Heart right ventricle (tissue), 16 donors: ENCODE results near the gene BNIP3. TPM values are rescaled to one million over a fixed set of nuclear protein-coding genes. Genes with fewer than 3 reads are reported as not detected.

ENCODE experiments used
- ATAC-seq, 8 donors: fragments of 200-7000 bp; cut with Tn5 transposase; one replicate each; pipeline ENCODE4 v1.9.1; 2020; ENCODE audit warnings: mild to moderate bottlenecking in 8 of 8, moderate library complexity in 8 of 8, moderate number of reproducible peaks in 1 of 8
- DNase-seq, 2 donors: peaks; one replicate each; pipeline ENCODE4 v3.0.0-alpha.2; 2020
- H3K27ac ChIP-seq, 10 donors: fragments of 200-600 bp; sonication (generic) in 2 of 10; one replicate each; pipeline versions ENCODE4 v1.5.0 to v1.8.0; 2020 to 2022; ENCODE audit warnings: mild to moderate bottlenecking in 3 of 10
- H3K27me3 ChIP-seq, 7 donors: fragments of 200-600 bp; one replicate each; pipeline ENCODE4 v1.8.0; 2021 to 2022; ENCODE audit warnings: mild to moderate bottlenecking in 2 of 7
- H3K36me3 ChIP-seq, 9 donors: fragments of 200-600 bp; sonication (generic) in 1 of 9; one replicate each; pipeline versions ENCODE4 v1.5.0 to v1.8.0; 2020 to 2022; ENCODE audit warnings: mild to moderate bottlenecking in 2 of 9
- H3K4me1 ChIP-seq, 9 donors: fragments of 200-600 bp; sonication (generic) in 1 of 9; one replicate each; pipeline versions ENCODE4 v1.5.0 to v1.8.0; 2020 to 2022; ENCODE audit warnings: mild to moderate bottlenecking in 4 of 9
- H3K4me3 ChIP-seq, 10 donors: fragments of 200-600 bp; sonication (generic) in 2 of 10; one replicate each; pipeline versions ENCODE4 v1.5.0 to v1.8.0; 2020 to 2022; ENCODE audit warnings: mild to moderate bottlenecking in 7 of 10, moderate library complexity in 2 of 10
- H3K9me3 ChIP-seq, 11 donors: fragments of 200-600 bp in 10 of 11; sonication (generic) in 2 of 11; one replicate each; pipeline versions ENCODE4 v1.5.0 to v1.8.0; 2013 to 2022; ENCODE audit warnings: mild to moderate bottlenecking in 2 of 11, control low read depth in 1 of 11, moderate library complexity in 1 of 11
- CTCF ChIP-seq, 9 donors: fragments of 200-600 bp; sonication (generic) in 2 of 9; IDR thresholded peaks; one replicate each; pipeline versions ENCODE4 v1.5.0 to v1.8.0; 2021 to 2022; ENCODE audit warnings: antibody characterized with exemption in 9 of 9, mild to moderate bottlenecking in 5 of 9, moderate library complexity in 1 of 9
- WGBS, 2 donors: extraction: QIAGEN DNeasy Blood & Tissue Kit; methylation state at CpG; one replicate each; pipeline ENCODE4 v1.1.7; 2013; ENCODE audit warnings: inconsistent platforms in 1 of 2; 5-methylcytosine and 5-hydroxymethylcytosine counted together
- intact Hi-C, 10 donors: fragments of 100-400 bp; cut with DNase I; formaldehyde crosslinking; loops; one replicate each; pipeline versions ENCODE4 v1.11.1 to v1.14.2; 2022
- polyA plus RNA-seq, 2 donors: library from polyadenylated mRNA; stranded (reverse); fragments of 200-250 nt; gene quantifications; one replicate each; pipeline ENCODE4 v1.2.3, GENCODE V29; 2013
- total RNA-seq, 10 donors: library from RNA; stranded (reverse); fragmentation: NEBNext Ultra II Directional in 3 of 10; extraction: Animal tissue kit (Norgen Biotek cat#: 25700) in 3 of 10; gene quantifications; one replicate each; pipeline versions ENCODE4 v1.2.1 to v1.2.4, GENCODE V29; 2021 to 2023
- donor health status: Arrhythmogenic right ventricular cardiomyopathy.
- donor health status: ischemic (EF 13 %, LVEDD 7.1; RV severe dilation, severe dysfunction).
- donor health status: healthy with polysubstance abuse.
- donor health status: DM: no; HTN: yes; CAD: no.
- donor health status: DM: no; HTN: no; CAD: no.
- donor health status: ischemic (EF 25% LVEDD 6.9; RV normal size, moderate dysfunction).
- donor health status: ischemic (EF 25% LVEDD 5.7; RV mildly dilated, moderate dysfunction).
- donor health status: healthy.
- donor health status: DM: yes; HTN: yes; CAD: no.
- donor health status: Ischemic cardiomyopathy.
- donor health status: ischemic (EF 35%, LVEDD 5.7; RV mildly dilated, moderate dysfunction).
- donor health status: nonischemic (EF 11% LVEDD 7.7; RV severe dilation, severe dysfunction).
- donor health status: DM: yes; HTN: yes; CAD: no.
- donor health status: PGD.
- donor health status: ischemic (EF 29% LVEDD 5.4; RV normal size, mild dysfunction).
- donor health status: nonischemic (EF 23%, LVEDD 6.1; RV moderate dilation, normal function).

The BNIP3 gene
- total and polyA plus RNA-seq, 12 donors, result 34.6 to 211 (median 148) TPM

GRCh38 chr10:132004052-132004451, 22.3 kb upstream of the BNIP3 start:
- no peak for TF ChIP-seq CTCF (IDR thresholded peaks at IDR 0.05)
- Histone ChIP-seq H3K9me3 (peaks cover 0 to 6% (median 0%) of the 10 kb centered on the region in 11 donors), H3K4me3 (no peak overlapping the region), H3K4me1 (peaks cover 0 to 6% (median 0%) of the 10 kb centered on the region in 9 donors), H3K36me3 (no peaks in the 10 kb centered on the region), H3K27me3 (peaks cover 0 to 4% (median 0%) of the 10 kb centered on the region in 7 donors), H3K27ac (no peak overlapping the region)
- 79 to 81% methylated on average over 10 of the region's 10 CpGs for WGBS, 2 donors
- no peak for DNase-seq
- no peak for ATAC-seq
- intact Hi-C loops, result no loop called here

- WGBS, 2 donors, result 68 to 73% methylated on average over 12 of the region's 12 CpGs
- Histone ChIP-seq H3K4me1 (peaks cover 0 to 8% (median 1%) of the 10 kb centered on the region in 9 donors), H3K9me3 (peaks cover 0 to 6% (median 0%) of the 10 kb centered on the region in 11 donors), H3K27me3 (no peaks in the 10 kb centered on the region), H3K27ac (no peak overlapping the region), H3K36me3 (no peaks in the 10 kb centered on the region), H3K4me3 (no peak overlapping the region)
- ATAC-seq (no peak), DNase-seq (no peak)
- no peak for TF ChIP-seq CTCF (IDR thresholded peaks at IDR 0.05)
- intact Hi-C loops, result no loop called here
Measured at GRCh38 chr10:132003282-132003924, 21.7 kb upstream of the BNIP3 start.

GRCh38 chr10:132002004-132002403, 20.3 kb upstream of the BNIP3 start:
- no peak for ATAC-seq
- Histone ChIP-seq H3K36me3 (no peaks in the 10 kb centered on the region), H3K27ac (no peak overlapping the region), H3K9me3 (peaks cover 0 to 6% (median 0%) of the 10 kb centered on the region in 11 donors), H3K4me3 (no peak overlapping the region), H3K27me3 (no peaks in the 10 kb centered on the region), H3K4me1 (peaks cover 11 to 21% (median 15%) of the 10 kb centered on the region in 9 donors)
- 83 to 90% methylated on average over 4 of the region's 4 CpGs for WGBS, 2 donors
- DNase-seq, result no peak
- intact Hi-C loops, result no loop called here
- TF ChIP-seq CTCF (IDR thresholded peaks at IDR 0.05), result no peak

GRCh38 chr10:132001238-132001972, 19.7 kb upstream of the BNIP3 start:
- peaks cover 14 to 27% (median 21%) of the 10 kb centered on the region in 9 donors for H3K4me1 ChIP-seq
- intact Hi-C loops, result no loop called here
- H3K4me3 ChIP-seq, result peak overlapping the region in 1 of 10 donors; percentile 15
- peaks cover 0 to 6% (median 0%) of the 10 kb centered on the region in 11 donors for H3K9me3 ChIP-seq
- H3K27me3 ChIP-seq, result no peaks in the 10 kb centered on the region
- peak in 5 of 9 donors; percentile 8 to 42 (median 34) for TF ChIP-seq CTCF (IDR thresholded peaks at IDR 0.05)
- ATAC-seq, result peak in 4 of 8 donors; percentile 11 to 49 (median 28)
- H3K27ac ChIP-seq, result no peak overlapping the region
- no peaks in the 10 kb centered on the region for H3K36me3 ChIP-seq
- WGBS, 2 donors, result 51 to 56% methylated on average over 15 of the region's 15 CpGs
- DNase-seq, result no peak
